SJSA1 (cell line): Measurements from ENCODE around the gene INSR. TPM values are rescaled to one million over a fixed set of nuclear protein-coding genes. Genes with fewer than 3 reads are reported as not detected.
A peak's percentile ranks its signal among the peaks of the same experiment; 100 is the strongest.
"Not testable (repeated sequence)": the region's sequence is repeated elsewhere in the genome, so short reads cannot be mapped to it uniquely, and the experiment has no call there.

Experiments used
- DNase-seq, 2 experiments: peaks; one replicate each; pipeline ENCODE4 v3.0.0-alpha.2; 2015 to 2020; ENCODE audit warnings: low spot score in 2 of 2, low read depth in 1 of 2
- H3K27ac ChIP-seq: fragments of 250-450 bp; sonication (Bioruptor Pico); 2 replicates; pipeline ENCODE4 v1.5.1; 2020; ENCODE audit warnings: mild to moderate bottlenecking, moderate library complexity
- H3K27me3 ChIP-seq: fragments of 250-450 bp; sonication (Bioruptor Pico); replicated peaks from 2 replicates; pipeline ENCODE4 v1.5.1; 2020; ENCODE audit warnings: mild to moderate bottlenecking, moderate library complexity
- H3K36me3 ChIP-seq: fragments of 250-450 bp; sonication (Bioruptor Pico); 2 replicates; pipeline ENCODE4 v1.5.1; 2020; ENCODE audit warnings: mild to moderate bottlenecking
- H3K4me1 ChIP-seq: fragments of 250-450 bp; sonication (Bioruptor Pico); replicated peaks from 2 replicates; pipeline ENCODE4 v1.6.1; 2021; ENCODE audit warnings: mild to moderate bottlenecking
- H3K4me3 ChIP-seq: fragments of 250-450 bp; sonication (Bioruptor Pico); 2 replicates; pipeline ENCODE4 v1.5.1; 2020; ENCODE audit warnings: mild to moderate bottlenecking
- H3K9me3 ChIP-seq: fragments of 250-450 bp; sonication (Bioruptor Pico); replicated peaks from 2 replicates; pipeline ENCODE4 v1.5.1; 2020; ENCODE audit warnings: mild to moderate bottlenecking
- total RNA-seq: library from RNA; depleted of rRNA; stranded (reverse); fragments of >200 nt; shearing (Covaris generic); gene quantifications from 2 replicates; pipeline ENCODE4 v1.2.3, GENCODE V29; 2014

Gene INSR
- total RNA-seq, 1 experiment from 2014 or later: 1.2 TPM

GRCh38 chr19:7312816-7313215 lies 18.6 kb upstream of the INSR start:
- H3K4me3 ChIP-seq: no peak overlapping the region
- H3K27me3 ChIP-seq: no peaks in the 10 kb centered on the region
- H3K36me3 ChIP-seq: no peaks in the 10 kb centered on the region
- DNase-seq: no peak
- no peaks in the 10 kb centered on the region for H3K4me1 ChIP-seq
- no peak overlapping the region for H3K27ac ChIP-seq
- no peaks in the 10 kb centered on the region for H3K9me3 ChIP-seq

- Histone ChIP-seq H3K27ac (no peak overlapping the region), H3K4me3 (no peak overlapping the region), H3K27me3 (no peaks in the 10 kb centered on the region), H3K36me3 (no peaks in the 10 kb centered on the region), H3K4me1 (no peaks in the 10 kb centered on the region), H3K9me3 (no peaks in the 10 kb centered on the region)
- no peak for DNase-seq
Observed at GRCh38 chr19:7311911-7312310, 17.7 kb upstream of the INSR start.

DNA sequence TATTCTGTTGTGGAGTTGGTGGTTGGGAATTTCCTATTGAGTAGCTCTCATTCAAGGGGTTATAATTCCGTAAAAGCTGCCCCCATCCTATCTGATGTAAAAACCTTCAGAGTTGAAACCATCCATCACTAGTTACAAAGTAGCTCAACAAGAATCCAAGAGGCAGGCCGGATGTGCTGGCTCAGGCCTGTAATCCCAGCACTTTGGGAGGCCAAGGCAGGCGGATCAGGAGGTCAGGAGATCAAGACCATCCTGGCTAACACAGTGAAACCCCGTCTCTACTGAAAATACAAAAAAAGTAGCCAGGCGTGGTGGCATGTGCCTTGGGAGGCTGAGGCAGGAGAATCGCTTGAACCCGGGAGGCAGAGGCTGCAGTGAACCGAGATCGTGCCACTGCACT lies 14.1 kb upstream of the INSR start:
- not testable (repeated sequence) for H3K27me3 ChIP-seq, H3K36me3 ChIP-seq, H3K27ac ChIP-seq, H3K9me3 ChIP-seq, DNase-seq, H3K4me1 ChIP-seq, H3K4me3 ChIP-seq

DNA sequence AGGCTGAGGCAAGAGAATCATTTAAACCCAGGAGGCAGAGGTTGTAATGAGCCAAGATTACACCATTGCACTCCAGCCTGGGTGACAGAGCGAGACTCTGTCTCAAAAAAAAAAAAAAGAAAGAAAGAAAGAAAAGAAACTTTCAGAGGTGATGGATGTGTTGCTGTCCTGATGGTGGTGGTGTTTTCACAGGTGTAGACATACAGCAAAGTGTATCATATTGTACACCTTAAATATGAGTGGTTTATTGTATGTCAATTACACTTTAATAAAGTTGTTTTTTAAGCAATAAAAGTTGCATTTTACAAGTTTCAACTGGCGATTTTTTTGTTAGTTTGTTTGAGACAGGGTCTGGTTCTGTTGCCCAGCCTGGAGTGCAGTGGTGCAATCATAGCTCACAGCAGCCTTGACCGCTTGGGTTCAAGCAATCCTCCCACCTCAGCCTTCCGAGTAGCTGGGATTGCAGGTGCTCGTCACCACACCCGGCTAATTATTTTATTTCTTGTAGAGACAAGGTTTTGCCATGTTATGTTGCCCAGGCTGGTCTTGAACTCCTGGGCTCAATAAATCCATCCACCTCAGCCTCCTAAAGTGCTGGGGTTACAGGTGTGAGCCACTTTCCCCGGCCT lies 13.5 kb upstream of the INSR start:
- H3K27ac ChIP-seq: no peak overlapping the region
- no peak overlapping the region for H3K4me3 ChIP-seq
- DNase-seq: no peak
- H3K9me3 ChIP-seq: no peaks in the 10 kb centered on the region
- no peaks in the 10 kb centered on the region for H3K4me1 ChIP-seq
- no peaks in the 10 kb centered on the region for H3K27me3 ChIP-seq
- no peaks in the 10 kb centered on the region for H3K36me3 ChIP-seq

GRCh38 chr19:7304200-7304599 lies 10.0 kb upstream of the INSR start:
- DNase-seq: no peak

DNA sequence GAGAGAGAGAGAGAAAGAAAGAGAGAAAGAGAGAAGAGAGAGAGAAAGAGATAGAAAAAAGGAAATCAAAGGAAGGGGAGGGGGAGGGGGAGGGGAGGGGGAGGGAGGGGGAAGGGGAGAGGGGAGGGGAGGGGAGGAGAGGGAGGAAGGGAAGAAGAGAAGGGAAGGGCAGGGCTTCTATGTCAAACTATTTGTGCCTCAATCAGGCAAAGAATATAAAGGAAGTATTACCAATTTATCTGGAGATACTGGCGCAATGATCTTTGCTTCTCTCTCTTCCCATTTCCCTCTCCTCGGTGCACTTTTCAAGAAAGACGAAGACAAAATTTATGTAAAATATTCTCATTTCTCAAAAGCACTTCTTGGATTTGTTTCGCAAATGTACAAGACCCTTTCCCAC lies 9.3 kb upstream of the INSR start:
- no peaks in the 10 kb centered on the region for H3K4me1 ChIP-seq
- H3K4me3 ChIP-seq: no peak overlapping the region
- no peak overlapping the region for H3K27ac ChIP-seq
- H3K36me3 ChIP-seq: no peaks in the 10 kb centered on the region
- no peaks in the 10 kb centered on the region for H3K27me3 ChIP-seq
- no peak for DNase-seq
- H3K9me3 ChIP-seq: no peaks in the 10 kb centered on the region

More at GRCh38 chr19:7304200-7304599, 10.0 kb upstream of the INSR start:
- no peak overlapping the region for H3K27ac ChIP-seq
- H3K36me3 ChIP-seq: no peaks in the 10 kb centered on the region
- no peaks in the 10 kb centered on the region for H3K9me3 ChIP-seq
- no peaks in the 10 kb centered on the region for H3K4me1 ChIP-seq
- H3K4me3 ChIP-seq: no peak overlapping the region
- H3K27me3 ChIP-seq: no peaks in the 10 kb centered on the region

DNA sequence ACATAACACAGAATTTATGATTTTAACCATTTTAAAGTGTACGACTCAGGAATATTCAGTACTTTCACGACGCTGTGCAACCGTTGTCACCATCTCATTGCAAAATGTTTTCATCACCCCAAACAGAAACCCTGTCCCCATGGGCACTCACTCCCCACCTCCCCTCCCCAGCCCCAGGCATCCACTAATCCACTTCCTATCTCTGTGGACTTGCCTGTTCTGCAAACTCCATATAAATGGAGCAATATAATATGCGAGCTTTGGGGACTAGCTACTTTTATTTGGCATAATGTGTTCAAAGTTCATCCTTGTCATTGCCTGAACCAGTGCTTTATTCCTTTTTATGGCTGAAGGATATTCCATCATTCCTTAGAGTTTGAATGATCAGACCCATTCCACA lies 7.3 kb upstream of the INSR start:
- no peaks in the 10 kb centered on the region for H3K9me3 ChIP-seq
- no peak overlapping the region for H3K4me3 ChIP-seq
- H3K4me1 ChIP-seq: no peaks in the 10 kb centered on the region
- H3K27me3 ChIP-seq: no peaks in the 10 kb centered on the region
- no peak overlapping the region for H3K27ac ChIP-seq
- H3K36me3 ChIP-seq: no peaks in the 10 kb centered on the region
- DNase-seq: no peak

- Histone ChIP-seq H3K36me3 (no peaks in the 10 kb centered on the region), H3K27me3 (peaks cover 6% of the 10 kb centered on the region), H3K4me1 (no peaks in the 10 kb centered on the region), H3K9me3 (no peaks in the 10 kb centered on the region; the same call in 1 of the 2 replicates), H3K27ac (no peak overlapping the region), H3K4me3 (no peak overlapping the region)
- no peak for DNase-seq
Observed at GRCh38 chr19:7297742-7298141, 3.5 kb upstream of the INSR start.

- peaks cover 8% of the 10 kb centered on the region for H3K27me3 ChIP-seq
- H3K36me3 ChIP-seq: no peaks in the 10 kb centered on the region
- no peak overlapping the region for H3K4me3 ChIP-seq
- no peak overlapping the region for H3K27ac ChIP-seq
- no peaks in the 10 kb centered on the region for H3K4me1 ChIP-seq
- DNase-seq: no peak
- no peaks in the 10 kb centered on the region; the same call in 1 of the 2 replicates for H3K9me3 ChIP-seq
Observed at GRCh38 chr19:7295912-7296536, 1.8 kb upstream of the INSR start.

DNA sequence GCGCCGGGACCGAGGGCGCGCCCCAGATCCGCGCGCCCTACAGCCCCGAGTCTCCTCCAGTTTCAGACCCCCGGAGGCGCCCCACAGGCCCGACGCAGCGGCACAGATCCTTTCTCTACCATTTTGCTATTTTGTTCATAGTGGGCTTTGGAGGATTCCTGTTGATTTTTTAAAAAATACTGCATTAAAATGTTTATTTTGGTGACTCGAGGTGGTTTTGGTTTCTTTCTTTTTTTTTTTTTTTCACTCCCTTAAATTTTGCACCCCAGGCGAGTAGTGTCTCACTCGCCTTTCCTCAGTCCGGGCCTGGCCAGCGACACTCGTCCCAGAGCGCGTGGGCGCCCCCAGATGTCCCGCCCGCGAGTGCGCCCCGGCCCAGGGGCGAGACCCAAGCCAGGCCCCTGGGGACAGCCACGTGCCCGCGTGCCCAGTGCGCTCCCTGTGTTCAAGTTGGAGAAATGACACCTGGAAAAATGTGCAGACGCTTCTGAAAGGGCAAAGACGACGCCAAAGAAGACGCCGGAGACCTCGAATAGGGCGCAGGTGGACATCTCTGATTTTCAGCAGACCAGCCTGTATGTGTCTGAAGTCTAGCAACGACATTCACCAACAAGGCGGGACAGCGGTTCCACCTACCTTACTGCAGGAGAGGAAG lies 471 bp upstream of the INSR start:
- DNase-seq: peak in 1 of 2 experiments; percentile 8
- Histone ChIP-seq H3K36me3 (no peaks in the 10 kb centered on the region), H3K27ac (no peak overlapping the region), H3K4me3 (peak overlapping the region; percentile 41), H3K4me1 (no peaks in the 10 kb centered on the region), H3K9me3 (no peaks in the 10 kb centered on the region; the same call in 1 of the 2 replicates), H3K27me3 (peaks cover 8% of the 10 kb centered on the region)

DNA sequence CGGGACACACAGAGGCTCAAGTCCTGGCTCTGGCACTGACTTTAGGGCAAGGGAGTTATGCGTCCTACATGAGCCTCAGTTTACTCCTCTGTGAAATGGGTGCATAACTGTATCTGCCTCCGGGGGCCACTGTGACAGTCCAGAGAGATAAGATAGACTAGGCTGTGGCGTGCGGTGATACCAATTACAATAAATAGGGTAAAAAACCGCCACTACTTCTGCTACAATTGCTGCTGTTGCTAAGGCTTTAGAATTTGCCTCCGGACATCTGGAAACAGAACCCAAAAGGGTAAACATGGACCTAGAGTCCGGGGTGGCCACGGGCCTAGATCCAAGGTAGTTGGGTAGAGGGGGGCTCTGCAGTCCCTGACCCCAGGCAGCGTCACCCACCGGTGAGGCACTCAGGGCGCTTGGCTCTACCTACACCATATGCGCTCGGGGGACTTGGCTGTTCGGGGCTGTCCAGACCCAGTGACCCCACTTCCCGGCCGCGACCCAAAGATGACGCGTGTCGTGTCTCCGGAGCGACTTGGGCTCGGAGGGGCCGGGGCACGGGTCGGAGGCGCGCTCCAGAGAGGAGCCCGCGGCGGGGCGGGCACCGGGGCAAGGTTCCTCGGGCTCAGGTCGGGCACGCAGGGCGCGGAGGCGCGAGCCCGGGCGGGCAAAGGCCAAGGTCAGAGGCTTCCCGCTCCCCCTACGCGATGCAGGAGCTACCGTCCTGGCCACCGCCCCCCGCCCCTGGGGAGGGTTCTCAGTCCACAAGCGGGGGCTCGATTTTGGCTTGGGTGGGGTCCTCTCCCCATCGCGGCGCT lies 1.1 kb downstream of the INSR start:
- Histone ChIP-seq H3K9me3 (no peaks in the 10 kb centered on the region; the same call in 1 of the 2 replicates), H3K36me3 (no peaks in the 10 kb centered on the region), H3K27me3 (peaks cover 8% of the 10 kb centered on the region), H3K4me1 (no peaks in the 10 kb centered on the region), H3K27ac (no peak overlapping the region), H3K4me3 (peak overlapping the region; percentile 41)
- DNase-seq: no peak

DNA sequence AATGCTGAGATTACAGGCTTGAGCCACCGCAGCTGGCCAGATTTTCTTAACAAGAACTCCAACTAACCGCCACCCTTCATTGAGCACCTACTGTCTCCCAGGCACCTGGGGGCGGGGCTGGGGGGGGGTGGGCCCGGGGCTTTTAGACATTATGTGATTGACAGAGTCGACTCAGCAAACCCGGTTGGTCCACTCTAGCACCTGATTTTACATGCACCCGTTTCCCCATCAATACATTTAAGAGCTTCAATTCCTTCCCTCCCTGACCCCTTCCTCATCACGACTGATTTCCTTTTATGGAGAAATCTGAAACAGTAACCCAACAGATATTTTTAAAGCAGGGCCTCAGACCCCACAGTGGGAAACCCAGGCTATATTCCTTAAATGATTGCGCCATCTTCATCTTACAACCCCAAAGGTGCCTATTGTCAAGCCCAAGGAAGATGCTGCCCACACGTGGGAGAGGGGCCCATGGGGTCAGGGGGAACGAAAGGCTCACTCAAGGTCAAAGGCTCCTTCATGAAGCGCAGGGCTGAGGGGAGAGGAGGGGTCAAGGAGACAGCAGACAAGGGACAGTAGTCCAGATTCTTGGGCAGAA lies 1.8 kb downstream of the INSR start:
- H3K36me3 ChIP-seq: no peaks in the 10 kb centered on the region
- no peaks in the 10 kb centered on the region; the same call in 1 of the 2 replicates for H3K9me3 ChIP-seq
- no peak overlapping the region for H3K4me3 ChIP-seq
- no peaks in the 10 kb centered on the region for H3K4me1 ChIP-seq
- peaks cover 8% of the 10 kb centered on the region for H3K27me3 ChIP-seq
- no peak for DNase-seq
- H3K27ac ChIP-seq: no peak overlapping the region

DNA sequence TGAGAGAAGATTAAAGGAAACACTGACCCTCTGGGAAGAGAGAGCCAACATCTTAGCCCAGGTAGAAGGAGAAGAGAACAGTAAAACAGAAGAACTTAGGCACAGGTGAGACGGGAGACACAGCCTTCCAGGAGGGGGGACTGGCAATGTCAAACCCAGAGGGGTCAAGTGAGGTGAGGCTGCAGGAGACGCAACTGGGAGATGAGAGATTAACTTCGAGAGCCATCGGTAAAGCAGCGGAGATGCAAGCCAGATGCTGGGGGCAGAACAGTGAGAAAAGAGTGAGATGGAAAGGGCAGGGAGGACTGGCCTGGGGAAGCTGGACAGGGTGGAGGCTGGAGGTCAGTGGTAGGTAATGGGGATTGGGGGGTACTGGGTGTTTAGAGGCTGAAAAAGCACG lies 5.2 kb downstream of the INSR start:
- Histone ChIP-seq H3K27ac (no peak overlapping the region), H3K27me3 (peaks cover 8% of the 10 kb centered on the region), H3K36me3 (no peaks in the 10 kb centered on the region), H3K4me1 (no peaks in the 10 kb centered on the region), H3K4me3 (no peak overlapping the region), H3K9me3 (no peaks in the 10 kb centered on the region; the same call in 1 of the 2 replicates)
- no peak for DNase-seq
